H1 (cell line): ENCODE data around the gene PAQR7. TPM values are rescaled to one million over a fixed set of nuclear protein-coding genes. Genes with fewer than 3 reads are reported as not detected.

Experiments used
- ASH2L ChIP-seq: fragments of 200-600, 300-600 bp; sonication (generic); IDR thresholded peaks from one replicate; pipeline ENCODE4 v1.7.1; 2017; ENCODE audit warnings: low read length
- EP300 ChIP-seq, 2 experiments: IDR thresholded peaks; 1 replicate in 1 of 2; 2 replicates in 1 of 2; pipeline ENCODE4 v1.6.1; 2011 to 2012; ENCODE audit warnings: low read depth in 2 of 2, low read length in 2 of 2, mild to moderate bottlenecking in 2 of 2, borderline replicate concordance in 1 of 2, inconsistent platforms in 1 of 2, moderate library complexity in 1 of 2
- JUN ChIP-seq: IDR thresholded peaks from 2 replicates; pipeline ENCODE4 v1.6.1; 2011; ENCODE audit warnings: low read depth, mild to moderate bottlenecking, improper control_type of control experiment, low read length
- POLR2A ChIP-seq, 2 experiments: IDR thresholded peaks; 1 replicate in 1 of 2; 2 replicates in 1 of 2; pipeline ENCODE4 v1.6.1; 2011; ENCODE audit warnings: low read depth in 2 of 2, low read length in 2 of 2, mild to moderate bottlenecking in 2 of 2; ENCODE audit errors: control extremely low read depth in 1 of 2
- polyA plus RNA-seq, 7 experiments: library from polyadenylated mRNA; depleted of rRNA in 3 of 7; stranded (reverse) in 5 of 7; unstranded in 2 of 7; fragments of >200 nt in 5 of 7; fragments of 200-250 nt in 2 of 7; gene quantifications; 1 replicate in 5 of 7; 2 replicates in 1 of 7; 4 replicates in 1 of 7; pipeline versions ENCODE4 v1.2.1 to v1.2.3, GENCODE V29; 2011 to 2013; ENCODE audit warnings: missing spikeins in 2 of 7, mixed read lengths in 2 of 7
- total RNA-seq: library from RNA; stranded (reverse); fragmentation: NEBNext Ultra II Directional; extraction: Animal tissue kit (Norgen Biotek cat#: 25700); gene quantifications from 2 replicates; pipeline ENCODE4 v1.2.1, GENCODE V29; 2021
- TF ChIP-seq, protein P1 (sequence below): IDR thresholded peaks from 2 replicates; pipeline ENCODE4 v1.6.1; 2012; ENCODE audit warnings: inconsistent platforms
- TF ChIP-seq, protein P2 (sequence below): IDR thresholded peaks from 2 replicates; pipeline ENCODE4 v1.6.1; 2012; ENCODE audit warnings: inconsistent platforms

The PAQR7 gene
- total and polyA plus RNA-seq, 2 of the 8 experiments (the other 6 are each of a cell fraction or from before 2014, with no cell fraction given): 7.3 to 7.4 TPM

DNA sequence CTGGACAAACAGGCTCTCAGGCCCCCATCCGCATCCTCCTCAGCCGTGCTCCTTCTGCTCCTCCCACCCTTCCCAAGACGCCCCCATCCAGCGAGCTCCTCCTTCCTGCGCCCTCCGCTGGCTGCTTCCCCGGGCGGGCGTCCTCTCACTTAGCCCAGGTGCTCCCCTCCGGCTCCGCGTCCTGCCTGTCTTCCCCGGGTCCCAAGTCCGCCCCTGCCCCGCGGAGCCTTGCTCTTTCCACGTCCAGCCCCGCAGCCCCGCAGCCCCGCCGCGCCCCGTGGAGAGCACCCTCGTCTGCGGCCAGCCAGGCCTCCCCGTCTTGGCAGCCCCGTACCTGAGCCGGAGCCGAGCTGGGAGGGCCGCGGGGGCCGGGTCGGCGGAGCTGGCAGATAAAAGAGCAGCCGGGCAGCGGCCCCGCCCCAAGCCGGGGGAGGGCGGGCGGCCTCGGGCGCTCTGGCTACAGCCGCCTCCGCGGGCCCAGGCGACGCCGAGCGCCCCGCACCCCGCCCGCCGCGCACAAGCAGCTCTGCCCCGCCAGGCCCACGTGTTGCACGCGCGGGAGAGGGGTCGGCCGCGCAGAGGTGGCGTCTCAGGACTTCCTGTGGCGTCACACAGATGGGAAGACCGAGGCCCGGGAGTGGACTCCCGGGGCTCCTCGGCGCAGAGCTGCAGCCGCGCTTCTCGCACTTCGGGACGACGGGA lies at the start of gene PAQR7 (continued):
- TF ChIP-seq, protein P1, sequence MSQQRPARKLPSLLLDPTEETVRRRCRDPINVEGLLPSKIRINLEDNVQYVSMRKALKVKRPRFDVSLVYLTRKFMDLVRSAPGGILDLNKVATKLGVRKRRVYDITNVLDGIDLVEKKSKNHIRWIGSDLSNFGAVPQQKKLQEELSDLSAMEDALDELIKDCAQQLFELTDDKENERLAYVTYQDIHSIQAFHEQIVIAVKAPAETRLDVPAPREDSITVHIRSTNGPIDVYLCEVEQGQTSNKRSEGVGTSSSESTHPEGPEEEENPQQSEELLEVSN: peak; percentile 90
- TF ChIP-seq, protein P2, sequence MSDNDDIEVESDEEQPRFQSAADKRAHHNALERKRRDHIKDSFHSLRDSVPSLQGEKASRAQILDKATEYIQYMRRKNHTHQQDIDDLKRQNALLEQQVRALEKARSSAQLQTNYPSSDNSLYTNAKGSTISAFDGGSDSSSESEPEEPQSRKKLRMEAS: peak; percentile 91
- TF ChIP-seq JUN: no peak
- TF ChIP-seq POLR2A (IDR thresholded peaks at IDR 0.05; ENCODE audit: control extremely low read depth in 1 of 2, low read depth in 2 of 2, low read length in 2 of 2): peak in 1 of 2 experiments; percentile 48; a peak in 1 of 3 replicates
- TF ChIP-seq EP300 (IDR thresholded peaks at IDR 0.05; ENCODE audit: borderline replicate concordance in 1 of 2, low read depth in 2 of 2, low read length in 2 of 2): no peak
- peak; percentile 48 for TF ChIP-seq ASH2L
